Immature natural killer cell (primary cell): ENCODE data around the gene GALNT18. TPM values are rescaled to one million over a fixed set of nuclear protein-coding genes. Genes with fewer than 3 reads are reported as not detected.
A peak's percentile ranks its signal among the peaks of the same experiment; 100 is the strongest.

Source experiments
- DNase-seq, 3 donors: peaks; one replicate each; pipeline ENCODE4 v3.0.0; 2022; ENCODE audit warnings: mixed read lengths in 1 of 3
- H3K27ac Mint-ChIP-seq, 6 donors: one replicate each; pipeline ENCODE4 v1.8.0; 2020; ENCODE audit warnings: mixed read lengths in 6 of 6, mild to moderate bottlenecking in 5 of 6, inconsistent platforms in 4 of 6, moderate library complexity in 3 of 6
- H3K27me3 Mint-ChIP-seq, 3 donors: one replicate each; pipeline ENCODE4 v1.8.0; 2020 to 2021; ENCODE audit warnings: low read depth in 3 of 3, mild to moderate bottlenecking in 3 of 3, mixed read lengths in 3 of 3, moderate library complexity in 3 of 3, inconsistent platforms in 1 of 3
- H3K36me3 Mint-ChIP-seq, 3 donors: one replicate each; pipeline ENCODE4 v1.8.0; 2020; ENCODE audit warnings: mixed read lengths in 3 of 3, inconsistent platforms in 2 of 3, mild to moderate bottlenecking in 2 of 3
- H3K4me1 Mint-ChIP-seq, 2 donors: one replicate each; pipeline ENCODE4 v1.8.0; 2020; ENCODE audit warnings: inconsistent platforms in 2 of 2, mild to moderate bottlenecking in 2 of 2, mixed read lengths in 2 of 2, moderate library complexity in 1 of 2
- H3K4me3 Mint-ChIP-seq, 5 donors: one replicate each; pipeline ENCODE4 v1.8.0; 2020; ENCODE audit warnings: mild to moderate bottlenecking in 5 of 5, mixed read lengths in 5 of 5, inconsistent platforms in 3 of 5, moderate library complexity in 3 of 5
- H3K9me3 Mint-ChIP-seq, 6 donors: one replicate each; pipeline ENCODE4 v1.8.0; 2020; ENCODE audit warnings: mild to moderate bottlenecking in 6 of 6, mixed read lengths in 6 of 6, inconsistent platforms in 4 of 6, moderate library complexity in 3 of 6
- polyA plus RNA-seq, 3 donors: library from polyadenylated mRNA; unstranded; fragments of 300-500 nt; fragmentation: Illumina TruSeq; gene quantifications; one replicate each; pipeline ENCODE4 v1.2.3, GENCODE V29; 2021

GALNT18 gene
- polyA plus RNA-seq, 3 donors from 2014 or later: 0.10 to 0.93 TPM; not detected in 1

GRCh38 chr11:11589437-11589836 is 32.4 kb downstream of the GALNT18 start:
- DNase-seq: no peak
- Mint-ChIP-seq H3K36me3 (no peaks in the 10 kb centered on the region), H3K27ac (peak overlapping the region; percentile 18 to 76 (median 57)), H3K9me3 (no peaks in the 10 kb centered on the region), H3K27me3 (peaks cover 2 to 4% (median 2%) of the 10 kb centered on the region in 3 donors), H3K4me3 (peak overlapping the region in 4 of 5 donors; percentile 22 to 54 (median 40)), H3K4me1 (peaks cover 13 to 14% of the 10 kb centered on the region in 2 donors)

- DNase-seq: no peak
- peaks cover 13 to 14% of the 10 kb centered on the region in 2 donors for H3K4me1 Mint-ChIP-seq
- no peaks in the 10 kb centered on the region for H3K36me3 Mint-ChIP-seq
- peak overlapping the region in 4 of 5 donors; percentile 22 to 54 (median 40) for H3K4me3 Mint-ChIP-seq
- no peaks in the 10 kb centered on the region for H3K9me3 Mint-ChIP-seq
- peaks cover 2 to 4% (median 2%) of the 10 kb centered on the region in 3 donors for H3K27me3 Mint-ChIP-seq
- peak overlapping the region; percentile 18 to 76 (median 57) for H3K27ac Mint-ChIP-seq
Observed at GRCh38 chr11:11588891-11589290, 32.9 kb downstream of the GALNT18 start.

- Mint-ChIP-seq H3K36me3 (no peaks in the 10 kb centered on the region), H3K4me1 (peaks cover 13 to 14% of the 10 kb centered on the region in 2 donors), H3K27me3 (peaks cover 2 to 4% (median 2%) of the 10 kb centered on the region in 3 donors), H3K4me3 (no peak overlapping the region), H3K27ac (no peak overlapping the region), H3K9me3 (no peaks in the 10 kb centered on the region)
- DNase-seq: no peak
Observed at GRCh38 chr11:11588243-11588642, 33.6 kb downstream of the GALNT18 start.

GRCh38 chr11:11587122-11587521 is 34.7 kb downstream of the GALNT18 start:
- peaks cover 13 to 16% of the 10 kb centered on the region in 2 donors for H3K4me1 Mint-ChIP-seq
- peaks cover 0 to 4% (median 2%) of the 10 kb centered on the region in 3 donors for H3K27me3 Mint-ChIP-seq
- no peaks in the 10 kb centered on the region for H3K9me3 Mint-ChIP-seq
- H3K27ac Mint-ChIP-seq: no peak overlapping the region
- DNase-seq: no peak
- no peak overlapping the region for H3K4me3 Mint-ChIP-seq
- no peaks in the 10 kb centered on the region for H3K36me3 Mint-ChIP-seq

- no peaks in the 10 kb centered on the region for H3K9me3 Mint-ChIP-seq
- peaks cover 0 to 5% (median 4%) of the 10 kb centered on the region in 3 donors for H3K27me3 Mint-ChIP-seq
- no peak overlapping the region for H3K27ac Mint-ChIP-seq
- H3K36me3 Mint-ChIP-seq: no peaks in the 10 kb centered on the region
- DNase-seq: no peak
- no peak overlapping the region for H3K4me3 Mint-ChIP-seq
- peaks cover 13 to 16% of the 10 kb centered on the region in 2 donors for H3K4me1 Mint-ChIP-seq
Observed at GRCh38 chr11:11586465-11586864, 35.3 kb downstream of the GALNT18 start.

GRCh38 chr11:11584937-11585336 is 36.9 kb downstream of the GALNT18 start:
- peaks cover 0 to 5% (median 4%) of the 10 kb centered on the region in 3 donors for H3K27me3 Mint-ChIP-seq
- H3K27ac Mint-ChIP-seq: no peak overlapping the region
- H3K36me3 Mint-ChIP-seq: no peaks in the 10 kb centered on the region
- H3K4me1 Mint-ChIP-seq: peaks cover 13% of the 10 kb centered on the region in 2 donors
- H3K9me3 Mint-ChIP-seq: no peaks in the 10 kb centered on the region
- H3K4me3 Mint-ChIP-seq: no peak overlapping the region
- no peak for DNase-seq

- no peak overlapping the region for H3K27ac Mint-ChIP-seq
- no peaks in the 10 kb centered on the region for H3K36me3 Mint-ChIP-seq
- H3K27me3 Mint-ChIP-seq: peaks cover 0 to 5% (median 4%) of the 10 kb centered on the region in 3 donors
- H3K4me1 Mint-ChIP-seq: peaks cover 8 to 9% of the 10 kb centered on the region in 2 donors
- H3K4me3 Mint-ChIP-seq: no peak overlapping the region
- no peaks in the 10 kb centered on the region for H3K9me3 Mint-ChIP-seq
- DNase-seq: no peak
Observed at GRCh38 chr11:11584530-11584810, 37.3 kb downstream of the GALNT18 start.

- Mint-ChIP-seq H3K27me3 (peaks cover 0 to 5% (median 4%) of the 10 kb centered on the region in 3 donors), H3K27ac (no peak overlapping the region), H3K9me3 (no peaks in the 10 kb centered on the region), H3K4me1 (peaks cover 3 to 4% of the 10 kb centered on the region in 2 donors), H3K4me3 (no peak overlapping the region), H3K36me3 (no peaks in the 10 kb centered on the region)
- DNase-seq: no peak
Observed at GRCh38 chr11:11583801-11584529, 37.8 kb downstream of the GALNT18 start.

- no peaks in the 10 kb centered on the region for H3K36me3 Mint-ChIP-seq
- no peak for DNase-seq
- no peaks in the 10 kb centered on the region for H3K9me3 Mint-ChIP-seq
- peaks cover 0 to 4% (median 2%) of the 10 kb centered on the region in 3 donors for H3K27me3 Mint-ChIP-seq
- H3K27ac Mint-ChIP-seq: peak overlapping the region in 2 of 6 donors; percentile 36 to 41
- H3K4me3 Mint-ChIP-seq: no peak overlapping the region
- peaks cover 11 to 15% of the 10 kb centered on the region in 2 donors for H3K4me1 Mint-ChIP-seq
Observed at GRCh38 chr11:11582011-11582701, 39.6 kb downstream of the GALNT18 start.

- H3K4me3 Mint-ChIP-seq: no peak overlapping the region
- H3K9me3 Mint-ChIP-seq: no peaks in the 10 kb centered on the region
- peaks cover 0 to 4% (median 2%) of the 10 kb centered on the region in 3 donors for H3K27me3 Mint-ChIP-seq
- peaks cover 18 to 22% of the 10 kb centered on the region in 2 donors for H3K4me1 Mint-ChIP-seq
- peak overlapping the region in 1 of 6 donors; percentile 41 for H3K27ac Mint-ChIP-seq
- no peaks in the 10 kb centered on the region for H3K36me3 Mint-ChIP-seq
- DNase-seq: no peak
Observed at GRCh38 chr11:11581481-11581880, 40.3 kb downstream of the GALNT18 start.

- H3K9me3 Mint-ChIP-seq: no peaks in the 10 kb centered on the region
- no peak overlapping the region for H3K4me3 Mint-ChIP-seq
- no peak for DNase-seq
- peaks cover 0 to 4% (median 2%) of the 10 kb centered on the region in 3 donors for H3K27me3 Mint-ChIP-seq
- peak overlapping the region in 1 of 6 donors; percentile 50 for H3K27ac Mint-ChIP-seq
- peaks cover 23 to 28% of the 10 kb centered on the region in 2 donors for H3K4me1 Mint-ChIP-seq
- H3K36me3 Mint-ChIP-seq: no peaks in the 10 kb centered on the region
Observed at GRCh38 chr11:11580841-11581411, 40.9 kb downstream of the GALNT18 start.

GRCh38 chr11:11580012-11580411 is 41.8 kb downstream of the GALNT18 start:
- H3K36me3 Mint-ChIP-seq: no peaks in the 10 kb centered on the region
- H3K9me3 Mint-ChIP-seq: no peaks in the 10 kb centered on the region
- peaks cover 26 to 35% of the 10 kb centered on the region in 2 donors for H3K4me1 Mint-ChIP-seq
- no peak overlapping the region for H3K4me3 Mint-ChIP-seq
- H3K27ac Mint-ChIP-seq: peak overlapping the region in 1 of 6 donors; percentile 8
- peaks cover 0 to 4% (median 2%) of the 10 kb centered on the region in 3 donors for H3K27me3 Mint-ChIP-seq
- no peak for DNase-seq

GRCh38 chr11:11579012-11579988 is 42.5 kb downstream of the GALNT18 start:
- Mint-ChIP-seq H3K27ac (no peak overlapping the region), H3K4me3 (no peak overlapping the region), H3K36me3 (no peaks in the 10 kb centered on the region), H3K9me3 (no peaks in the 10 kb centered on the region), H3K27me3 (peaks cover 0 to 4% (median 2%) of the 10 kb centered on the region in 3 donors), H3K4me1 (peaks cover 26 to 35% of the 10 kb centered on the region in 2 donors)
- DNase-seq: no peak
